Neural cell (in vitro differentiated cells): Measurements from ENCODE around the gene GABBR2. TPM values are rescaled to one million over a fixed set of nuclear protein-coding genes. Genes with fewer than 3 reads are reported as not detected.

Experiments
- H2AFZ ChIP-seq: fragments of 200-600, 300-800 bp; sonication (generic), shearing (Covaris generic); 2 replicates; pipeline ENCODE4 v1.6.0; 2014; ENCODE audit warnings: low read depth, mild to moderate bottlenecking, antibody characterized with exemption, low read length, moderate library complexity
- H3F3A ChIP-seq: fragments of 200-600 bp; shearing (Covaris generic); 2 replicates; pipeline ENCODE4 v1.6.1; 2016; ENCODE audit warnings: mild to moderate bottlenecking, moderate library complexity, mixed read lengths, antibody characterized with exemption, low read length; ENCODE audit not compliant: insufficient read depth, poor library complexity, severe bottlenecking
- H3K27ac ChIP-seq: fragments of 200-600, 300-800 bp; sonication (generic), shearing (Covaris generic); 2 replicates; pipeline ENCODE4 v1.5.1; 2014; ENCODE audit warnings: mild to moderate bottlenecking, low read length, moderate library complexity
- H3K27me3 ChIP-seq: fragments of 300-800, 200-600 bp; sonication (generic), shearing (Covaris generic); 2 replicates; pipeline ENCODE4 v1.6.0; 2014; ENCODE audit warnings: mild to moderate bottlenecking, low read depth, low read length, moderate library complexity; ENCODE audit not compliant: insufficient read depth
- H3K36me3 ChIP-seq: fragments of 300-800, 200-600 bp; sonication (generic), shearing (Covaris generic); 2 replicates; pipeline ENCODE4 v1.5.1; 2014; ENCODE audit warnings: mild to moderate bottlenecking, antibody characterized with exemption, low read length, moderate library complexity; ENCODE audit not compliant: insufficient read depth
- H3K4me2 ChIP-seq: fragments of 300-800, 200-600 bp; sonication (generic), shearing (Covaris generic); 2 replicates; pipeline ENCODE4 v1.6.0; 2014; ENCODE audit warnings: mild to moderate bottlenecking, low read length
- H3K4me3 ChIP-seq: fragments of 300-800, 200-600 bp; sonication (generic), shearing (Covaris generic); 2 replicates; pipeline ENCODE4 v1.5.1; 2014; ENCODE audit warnings: mild to moderate bottlenecking, low read length, moderate library complexity
- H3K79me2 ChIP-seq: fragments of 200-600 bp; shearing (Covaris generic); replicated peaks from 2 replicates; pipeline ENCODE4 v1.6.0; 2014; ENCODE audit warnings: mild to moderate bottlenecking, low read length, moderate library complexity; ENCODE audit not compliant: insufficient read depth
- H3K9ac ChIP-seq: fragments of 300-800, 200-600 bp; sonication (generic), shearing (Covaris generic); 2 replicates; pipeline ENCODE4 v1.6.1; 2016; ENCODE audit warnings: mild to moderate bottlenecking, low read length, mixed read lengths
- H3K9me2 ChIP-seq: fragments of 200-600 bp; shearing (Covaris generic); 2 replicates; pipeline ENCODE4 v1.6.1; 2016; ENCODE audit warnings: mild to moderate bottlenecking, low read length, mixed read lengths; ENCODE audit not compliant: insufficient read depth
- H3K9me3 ChIP-seq: fragments of 200-600, 300-800 bp; sonication (generic), shearing (Covaris generic); 2 replicates; pipeline ENCODE4 v1.6.1; 2016; ENCODE audit warnings: mild to moderate bottlenecking, mixed run types, low read length, moderate library complexity, mixed read lengths
- H4K20me1 ChIP-seq: fragments of 200-600 bp; shearing (Covaris generic); 2 replicates; pipeline ENCODE4 v1.6.1; 2016; ENCODE audit warnings: mild to moderate bottlenecking, mixed run types; ENCODE audit not compliant: insufficient read depth
- CTCF ChIP-seq: fragments of 450-650 bp; IDR thresholded peaks from 2 replicates; pipeline ENCODE4 v1.5.1; 2014; ENCODE audit warnings: antibody characterized with exemption, mild to moderate bottlenecking, moderate library complexity; ENCODE audit not compliant: poor library complexity, severe bottlenecking
- EP300 ChIP-seq: fragments of 450-650 bp; conservative IDR thresholded peaks from 2 replicates; pipeline ENCODE4 v1.6.1; 2014; ENCODE audit warnings: antibody characterized with exemption, mild to moderate bottlenecking, moderate library complexity; ENCODE audit not compliant: poor library complexity, severe bottlenecking
- EZH2 ChIP-seq: fragments of 200-600, 300-800 bp; shearing (Covaris generic), sonication (generic); IDR thresholded peaks from 2 replicates; pipeline ENCODE4 v1.6.1; 2014; ENCODE audit warnings: antibody characterized with exemption, low read length, borderline replicate concordance, mild to moderate bottlenecking; ENCODE audit not compliant: insufficient read depth, poor library complexity, severe bottlenecking
- MXI1 ChIP-seq: fragments of 450-650 bp; conservative IDR thresholded peaks from 2 replicates; pipeline ENCODE4 v1.6.1; 2014; ENCODE audit warnings: antibody characterized with exemption, mild to moderate bottlenecking; ENCODE audit not compliant: poor library complexity, severe bottlenecking
- POLR2AphosphoS5 ChIP-seq: IDR thresholded peaks from 2 replicates; pipeline ENCODE4 v1.6.1; 2012
- RAD21 ChIP-seq: fragments of 450-650 bp; conservative IDR thresholded peaks from 2 replicates; pipeline ENCODE4 v1.6.1; 2014; ENCODE audit warnings: antibody characterized with exemption, mild to moderate bottlenecking, moderate library complexity
- REST ChIP-seq: IDR thresholded peaks from 2 replicates; pipeline ENCODE4 v1.6.1; 2012; ENCODE audit warnings: borderline replicate concordance
- SMC3 ChIP-seq: fragments of 450-650 bp; conservative IDR thresholded peaks from 2 replicates; pipeline ENCODE4 v1.6.1; 2014; ENCODE audit warnings: antibody characterized with exemption, mild to moderate bottlenecking, moderate library complexity; ENCODE audit not compliant: poor library complexity
- TAF1 ChIP-seq: IDR thresholded peaks from 2 replicates; pipeline ENCODE4 v1.6.1; 2012; ENCODE audit warnings: low read depth
- polyA plus RNA-seq: library from polyadenylated mRNA; depleted of rRNA; stranded (reverse); fragments of >200 nt; gene quantifications from 2 replicates; pipeline ENCODE4 v1.2.3, GENCODE V29; 2014

The GABBR2 gene
- polyA plus RNA-seq, 1 donor from 2014 or later = 7.1 TPM

GRCh38 chr9:98260635-98261034, 448.1 kb downstream of the GABBR2 start:
- H3K4me3 ChIP-seq = no peak overlapping the region
- no peaks in the 10 kb centered on the region for H3K36me3 ChIP-seq
- no peak for TF ChIP-seq POLR2AphosphoS5
- no peak for TF ChIP-seq CTCF
- TF ChIP-seq EP300 = no peak
- TF ChIP-seq TAF1 = no peak
- no peak for TF ChIP-seq SMC3
- no peak for TF ChIP-seq REST
- TF ChIP-seq RAD21 = no peak
- TF ChIP-seq EZH2 = no peak
- no peak for TF ChIP-seq MXI1
- no peaks in the 10 kb centered on the region for H4K20me1 ChIP-seq
- no peaks in the 10 kb centered on the region for H3F3A ChIP-seq
- no peak overlapping the region for H2AFZ ChIP-seq
- H3K4me2 ChIP-seq = no peak overlapping the region
- no peak overlapping the region for H3K9ac ChIP-seq
- H3K9me3 ChIP-seq = no peaks in the 10 kb centered on the region
- H3K9me2 ChIP-seq = no peaks in the 10 kb centered on the region
- H3K27ac ChIP-seq = no peak overlapping the region
- no peaks in the 10 kb centered on the region for H3K79me2 ChIP-seq
- H3K27me3 ChIP-seq = no peaks in the 10 kb centered on the region

- H3F3A ChIP-seq = no peaks in the 10 kb centered on the region
- peaks cover 4% of the 10 kb centered on the region for H3K27me3 ChIP-seq
- TF ChIP-seq POLR2AphosphoS5 (no peak), REST (no peak), RAD21 (no peak), EZH2 (no peak), CTCF (no peak), SMC3 (no peak), TAF1 (no peak), MXI1 (no peak), EP300 (no peak)
Measured at GRCh38 chr9:98259791-98260190, 448.9 kb downstream of the GABBR2 start.

More at GRCh38 chr9:98259791-98260190, 448.9 kb downstream of the GABBR2 start:
- Histone ChIP-seq H3K79me2 (no peaks in the 10 kb centered on the region), H3K27ac (no peak overlapping the region), H3K4me2 (no peak overlapping the region), H3K9me3 (no peaks in the 10 kb centered on the region), H4K20me1 (no peaks in the 10 kb centered on the region), H3K4me3 (no peak overlapping the region), H2AFZ (no peak overlapping the region), H3K9me2 (no peaks in the 10 kb centered on the region), H3K36me3 (no peaks in the 10 kb centered on the region), H3K9ac (no peak overlapping the region)
